Measurements from ENCODE around the gene DNPH1.

GRCh38 chr6:43231053-43231452 lies 1.8 kb upstream of the DNPH1 start:
- TF ChIP-seq CTCF (conservative IDR thresholded peaks at IDR 0.05; ENCODE audit: low read length) (no peak), EZH2phosphoT487 (IDR thresholded peaks at IDR 0.05; ENCODE audit: borderline replicate concordance) (no peak)
